CD4-positive, alpha-beta T cell treated with Interleukin-1 beta for 1 hour (primary cell): Measurements from ENCODE around the gene NHERF1.

Experiments used
- DNase-seq, 2 donors: peaks; one replicate each; pipeline ENCODE4 v3.0.0-alpha.2; 2020 to 2022

Gene NHERF1

DNA sequence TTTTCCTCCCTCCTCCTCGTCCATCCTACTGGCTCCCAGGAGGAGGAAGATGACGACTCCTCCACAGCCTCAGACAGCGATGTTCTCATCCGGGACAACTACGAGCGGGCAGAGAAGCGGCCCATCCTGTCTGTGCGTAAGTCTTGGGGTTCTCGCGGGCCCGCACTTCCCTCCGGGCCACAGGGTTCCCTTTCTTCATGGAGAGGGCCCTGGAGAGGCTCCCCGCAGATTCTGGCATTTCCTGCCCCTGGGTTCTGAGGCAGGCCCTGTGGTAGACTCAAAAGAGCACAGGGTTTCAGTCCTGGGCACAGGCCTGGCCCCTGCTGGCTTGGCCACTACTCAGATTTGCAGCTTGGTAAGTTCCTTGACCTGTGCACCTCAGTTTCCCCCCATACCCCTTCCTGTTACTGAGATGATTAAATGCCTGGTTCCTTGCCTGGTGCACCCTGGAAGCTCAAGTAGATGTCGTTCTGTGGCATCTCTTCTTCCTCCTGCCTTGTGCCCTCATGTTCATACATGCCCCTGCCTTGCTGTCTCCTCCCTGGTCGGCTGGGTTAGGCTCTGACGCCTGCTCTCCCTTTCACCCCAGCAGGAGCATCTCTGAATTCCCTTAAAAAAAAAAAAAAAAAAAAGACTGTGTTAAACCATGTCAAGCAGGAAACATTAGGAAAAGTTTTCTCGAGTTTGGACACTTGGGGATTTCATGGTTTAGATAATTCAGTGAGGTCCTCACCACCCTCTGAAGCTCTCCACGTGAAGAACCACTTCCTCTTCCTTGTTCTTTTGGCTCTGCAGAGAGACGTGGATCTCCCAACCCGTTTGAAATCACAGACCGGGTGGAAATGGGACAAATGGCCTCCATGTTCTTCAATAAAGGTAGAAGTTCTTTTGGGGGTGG is 42.0 kb downstream of the NHERF1 start:
- no peak for DNase-seq

DNA sequence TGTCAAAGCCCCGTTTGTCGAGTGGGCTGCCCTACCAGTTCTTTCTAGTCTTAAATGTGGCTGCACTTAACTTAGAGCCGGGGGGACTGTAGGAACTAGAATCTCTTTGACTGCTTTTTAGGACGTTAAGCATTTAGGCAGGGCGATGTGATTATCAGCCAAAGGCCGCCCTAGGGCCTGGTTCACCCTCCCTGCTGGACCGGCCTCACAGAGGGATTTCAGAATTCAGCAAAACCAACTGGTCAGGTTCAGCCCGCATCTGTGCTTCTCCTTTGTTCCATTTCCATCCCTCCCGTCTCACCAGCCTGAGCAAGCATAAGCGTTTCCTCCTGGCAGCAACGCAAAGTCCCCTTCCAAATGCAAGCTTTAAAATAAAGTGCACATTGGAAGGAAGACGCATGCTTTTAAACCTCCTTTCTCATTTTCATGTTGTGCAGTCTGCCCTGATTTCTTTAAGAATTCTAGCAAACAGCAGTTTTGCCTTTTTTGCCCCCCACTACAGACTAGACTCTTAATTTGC is 44.2 kb downstream of the NHERF1 start:
- DNase-seq, result no peak

DNA sequence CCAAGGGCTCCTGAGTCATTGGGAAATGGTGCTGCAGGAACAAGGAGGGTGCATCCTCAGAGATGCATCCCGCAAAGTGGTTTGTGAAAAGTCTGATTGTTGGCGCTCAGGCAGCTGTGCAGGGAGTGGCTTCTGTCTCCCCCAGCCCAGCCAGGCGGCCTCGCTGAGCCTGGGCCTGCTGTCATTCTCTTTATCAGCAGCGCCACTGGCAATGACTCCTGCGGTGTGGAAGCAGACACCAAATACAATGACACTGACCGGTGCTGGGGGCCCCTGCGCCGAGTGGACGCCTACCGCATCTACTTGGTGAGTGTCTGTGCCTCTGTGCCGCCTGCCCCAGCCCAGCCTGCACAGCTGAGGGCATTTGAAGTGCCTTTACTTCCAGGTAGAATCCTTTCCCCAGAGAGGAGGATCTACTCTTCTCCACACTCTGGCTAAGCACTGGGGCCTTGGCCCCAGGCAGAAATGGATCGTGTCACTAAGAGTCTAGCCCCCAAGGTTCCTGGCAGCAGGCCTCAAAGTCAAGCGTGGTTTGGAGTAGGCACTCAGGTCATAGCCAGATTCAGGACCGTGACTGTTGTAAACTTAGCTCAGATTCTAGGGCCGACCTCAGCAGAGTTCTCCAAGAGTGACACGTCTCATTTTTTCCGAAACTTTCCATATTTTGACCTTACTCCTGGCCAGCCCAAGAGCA is 47.0 kb downstream of the NHERF1 start:
- DNase-seq, result no peak

DNA sequence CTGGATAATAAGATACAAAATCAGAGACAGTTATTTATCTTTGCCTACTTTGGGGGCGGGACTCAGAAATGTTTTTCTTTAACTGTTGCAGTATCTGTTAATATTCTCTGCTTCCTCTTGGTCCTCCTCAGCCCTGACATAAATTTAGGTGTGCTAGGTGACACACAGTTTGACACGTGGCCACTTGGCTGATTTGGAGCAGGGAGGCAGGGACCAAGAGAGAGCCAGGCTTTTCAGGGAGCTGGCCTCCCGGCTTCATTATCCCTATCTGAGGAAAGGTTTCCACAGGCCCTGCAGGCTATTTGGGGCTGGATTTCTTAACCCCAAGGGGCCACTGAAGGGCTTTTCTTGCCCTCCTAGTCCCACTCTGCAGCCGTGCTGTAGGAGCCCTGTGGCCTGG is 47.8 kb downstream of the NHERF1 start:
- DNase-seq, result no peak

DNA sequence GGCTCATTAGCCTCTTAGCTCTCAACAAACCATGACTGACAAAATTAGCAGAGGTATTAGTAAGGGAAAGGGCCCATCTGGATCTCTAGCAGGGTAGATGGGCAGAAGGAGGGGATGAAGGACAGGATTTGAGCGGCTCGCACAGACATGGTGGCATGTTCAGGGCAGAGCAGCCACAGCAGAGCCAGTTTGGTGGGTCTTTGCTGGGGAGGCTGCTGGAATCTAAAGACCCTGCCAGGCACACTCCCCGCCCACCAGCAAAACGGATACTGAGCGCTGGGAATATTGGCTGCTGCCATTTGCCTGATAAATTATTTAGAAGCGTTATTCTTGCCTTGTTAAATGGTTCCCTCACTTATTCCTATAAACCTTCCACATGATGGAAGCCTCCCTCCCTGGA is 48.4 kb downstream of the NHERF1 start:
- DNase-seq, result no peak

DNA sequence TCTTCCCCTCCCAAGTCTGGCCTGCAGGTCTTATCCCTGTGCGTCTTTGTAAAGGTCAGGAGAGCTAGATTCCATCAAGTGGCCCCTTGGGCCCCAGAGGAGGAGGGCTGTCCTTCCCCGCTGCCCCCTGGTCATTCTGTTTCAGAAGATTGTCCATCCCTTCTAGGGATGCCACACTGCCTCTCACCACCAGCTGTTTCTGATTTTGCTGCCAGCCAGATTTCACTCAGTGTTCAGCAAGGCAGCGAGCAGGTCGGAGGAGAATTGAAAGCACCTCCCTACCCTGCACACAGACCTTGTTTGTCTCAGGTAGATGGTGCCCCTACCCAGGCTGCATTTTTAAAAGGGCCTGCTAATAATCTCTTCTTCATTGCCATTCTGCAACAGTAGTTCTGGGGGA is 49.4 kb downstream of the NHERF1 start:
- DNase-seq, result no peak

DNA sequence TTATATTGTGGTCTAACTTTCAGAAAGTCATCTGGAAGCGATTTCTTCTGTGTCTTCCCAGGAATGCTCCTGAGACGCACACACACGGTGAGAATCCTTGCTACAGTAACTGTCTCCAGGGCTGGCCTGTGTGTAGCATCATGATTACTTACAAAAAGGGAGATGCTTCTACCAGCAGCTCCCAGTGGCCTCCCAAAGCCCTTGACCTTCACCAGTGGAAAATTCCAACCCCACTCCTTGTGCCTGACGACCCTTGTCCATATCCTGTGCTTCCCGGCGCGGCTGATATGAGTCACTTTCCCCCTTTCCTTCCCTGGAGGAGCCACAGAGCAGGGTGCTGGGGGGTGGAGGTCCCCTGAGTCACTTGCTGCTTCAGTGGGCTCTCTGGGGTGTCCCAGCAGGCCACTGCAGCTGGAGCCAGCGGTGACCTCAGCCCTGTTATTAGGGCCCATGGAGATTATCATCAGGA is 49.8 kb downstream of the NHERF1 start:
- no peak for DNase-seq

DNA sequence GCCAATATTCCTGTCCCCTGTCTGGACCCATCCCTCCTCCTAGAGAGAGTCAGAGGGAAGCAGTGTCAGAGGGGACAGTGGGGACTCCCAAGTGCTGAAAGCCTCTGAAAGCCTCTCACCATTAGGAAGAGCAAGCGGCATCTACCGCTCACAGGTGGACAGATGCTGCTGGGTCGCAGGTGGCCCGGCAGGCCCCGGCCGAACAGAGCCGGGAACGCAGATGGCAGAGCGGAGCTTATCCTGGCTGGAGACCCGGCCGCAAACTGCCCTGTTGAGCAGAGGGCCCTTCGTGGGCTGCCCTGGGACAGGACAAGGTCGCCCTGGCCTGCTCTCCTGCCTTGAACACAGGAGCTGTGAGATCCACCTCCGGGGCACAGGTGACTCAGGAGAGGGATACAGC is 50.7 kb downstream of the NHERF1 start:
- DNase-seq, result no peak

DNA sequence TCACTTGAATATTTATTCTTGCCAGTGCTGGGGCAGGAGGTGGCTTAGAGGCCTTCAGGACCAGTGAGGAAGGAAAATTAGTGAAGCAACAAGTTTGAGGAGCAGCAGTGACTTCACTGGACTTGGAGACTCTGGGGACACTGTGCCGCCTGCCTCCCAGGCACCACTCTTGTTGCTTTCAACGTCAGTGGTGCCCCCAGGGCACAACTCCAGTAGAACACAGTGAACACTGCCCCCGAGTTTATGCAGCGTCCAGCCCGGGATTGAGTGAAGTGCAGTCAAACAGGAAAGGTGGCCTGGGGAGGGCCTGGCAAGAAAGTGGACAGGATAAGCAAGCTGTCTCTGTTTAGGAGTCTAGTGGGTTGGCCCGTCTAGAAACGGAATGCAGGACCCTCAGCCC is 52.1 kb downstream of the NHERF1 start:
- no peak for DNase-seq

DNA sequence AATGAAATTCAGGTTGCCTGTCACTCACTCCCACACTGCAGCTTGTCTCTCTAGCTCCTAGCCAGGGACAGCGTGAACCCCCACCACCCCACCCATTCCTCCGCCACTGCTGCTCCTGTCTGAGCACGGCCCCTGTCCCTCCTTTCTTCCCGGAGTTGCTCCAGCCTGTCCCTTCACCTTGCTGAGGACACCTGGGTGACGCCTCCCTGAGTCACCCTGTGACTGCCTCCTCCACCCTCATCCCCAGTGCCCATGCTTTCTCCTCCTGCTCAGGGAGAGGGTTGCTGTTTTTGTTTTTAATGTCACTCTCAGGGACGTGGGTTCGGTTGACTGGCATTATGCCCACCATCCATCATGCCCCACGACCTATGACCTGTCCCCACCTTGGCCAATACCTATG is 53.5 kb downstream of the NHERF1 start:
- DNase-seq, result no peak

DNA sequence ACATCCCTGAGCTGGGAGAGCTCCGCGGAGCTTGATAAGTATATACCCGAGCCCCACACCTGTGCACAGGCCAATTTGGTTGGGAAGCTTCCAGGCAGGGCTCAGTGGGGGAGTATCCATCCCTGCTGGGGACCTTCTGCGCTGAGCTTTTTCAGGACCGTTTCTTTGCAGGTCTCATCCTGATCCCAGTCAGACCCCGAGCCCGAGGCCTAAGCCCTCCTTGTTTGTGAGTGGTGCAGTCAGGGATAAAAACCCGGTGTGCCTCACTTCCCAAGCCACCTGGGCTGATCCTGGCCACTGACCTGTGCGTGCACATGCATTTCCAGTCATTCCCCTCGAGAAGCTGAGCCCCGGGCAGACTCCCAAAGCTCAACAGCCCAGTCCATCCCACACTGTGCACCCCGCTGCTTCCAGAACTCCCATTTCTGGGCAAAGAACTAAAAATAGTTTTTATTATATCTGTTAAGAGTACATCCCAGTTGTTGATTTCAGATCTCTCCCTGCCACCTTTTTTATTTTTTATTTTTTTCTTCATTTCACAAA is 55.0 kb downstream of the NHERF1 start:
- DNase-seq, result no peak

DNA sequence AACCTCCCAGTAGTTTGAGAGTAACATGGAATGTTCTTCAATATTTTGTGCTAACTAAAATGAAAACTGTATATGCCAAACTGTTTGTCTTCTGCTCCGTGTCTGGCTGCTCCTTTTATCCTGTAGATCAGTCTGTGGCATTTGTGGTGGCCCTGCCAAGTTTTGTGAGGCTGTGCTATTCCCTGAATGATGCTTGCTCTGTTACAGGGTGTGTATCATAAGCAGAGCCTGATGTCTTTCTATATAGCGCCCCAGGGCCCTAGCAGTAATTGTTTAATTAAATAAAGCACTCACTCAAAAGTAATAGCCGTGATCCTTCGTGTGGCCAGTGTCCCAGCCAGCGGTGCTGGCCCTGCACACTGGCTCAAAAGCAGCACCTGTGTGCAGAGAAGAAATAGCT is 55.5 kb downstream of the NHERF1 start:
- DNase-seq, result no peak

DNA sequence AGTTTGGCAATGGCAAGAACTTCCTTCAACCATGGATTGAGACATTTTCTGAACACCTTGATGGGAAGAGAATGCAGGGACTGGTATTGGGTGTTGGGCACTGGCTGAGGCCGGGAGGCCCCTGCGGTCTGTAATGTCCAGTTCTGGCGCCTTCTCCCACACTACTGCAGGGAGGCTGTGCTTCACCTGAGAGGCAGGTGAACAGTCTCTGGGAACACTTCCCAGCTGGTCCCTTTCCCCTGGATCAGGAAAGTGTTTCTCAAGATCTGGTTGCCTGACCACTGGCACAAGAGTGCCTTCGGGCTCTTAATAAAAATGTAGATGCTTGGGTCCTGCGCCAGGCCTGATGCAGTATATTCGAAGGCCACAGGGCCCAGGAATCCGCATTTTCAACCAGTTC is 56.3 kb downstream of the NHERF1 start:
- DNase-seq, result no peak

DNA sequence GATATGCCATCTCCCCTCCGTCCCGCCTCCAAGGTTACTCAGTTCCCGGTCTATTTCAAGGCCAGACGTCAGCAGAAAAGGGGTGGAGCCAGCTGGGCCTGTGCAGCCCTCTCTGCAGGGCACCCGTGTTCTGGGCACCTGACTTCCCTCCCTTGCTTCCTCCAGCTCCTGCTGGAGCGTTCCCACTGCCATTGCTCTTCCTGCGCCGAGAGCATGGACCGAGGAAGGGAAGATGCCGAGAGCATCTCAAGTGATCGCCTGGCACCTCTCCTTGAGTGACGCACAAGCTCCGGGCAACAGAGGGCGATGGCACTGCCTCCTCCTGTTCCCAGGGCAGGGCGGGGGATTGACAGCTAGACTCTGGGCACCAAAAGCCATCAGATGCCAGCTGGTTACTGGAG is 57.2 kb downstream of the NHERF1 start:
- no peak for DNase-seq

DNA sequence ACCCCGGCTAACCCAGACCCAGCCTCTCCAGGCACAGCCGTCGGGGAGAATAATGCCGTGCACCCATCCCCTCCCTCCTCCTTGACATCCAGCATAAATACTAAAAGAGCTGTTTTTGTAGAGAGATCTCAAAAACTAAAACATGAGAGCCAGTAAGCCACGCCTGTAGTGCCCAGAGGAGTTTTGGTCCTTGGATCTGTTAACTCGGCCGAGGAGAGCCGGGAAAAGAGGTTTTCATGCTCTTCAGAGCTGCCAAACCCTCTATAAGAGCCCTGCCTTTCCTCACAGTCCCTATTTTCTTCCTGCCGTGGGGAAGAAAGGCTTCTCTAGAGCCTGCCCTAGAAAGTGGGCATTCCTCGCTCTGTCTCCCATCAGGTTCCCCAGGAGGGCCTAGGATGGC is 57.9 kb downstream of the NHERF1 start:
- no peak for DNase-seq

DNA sequence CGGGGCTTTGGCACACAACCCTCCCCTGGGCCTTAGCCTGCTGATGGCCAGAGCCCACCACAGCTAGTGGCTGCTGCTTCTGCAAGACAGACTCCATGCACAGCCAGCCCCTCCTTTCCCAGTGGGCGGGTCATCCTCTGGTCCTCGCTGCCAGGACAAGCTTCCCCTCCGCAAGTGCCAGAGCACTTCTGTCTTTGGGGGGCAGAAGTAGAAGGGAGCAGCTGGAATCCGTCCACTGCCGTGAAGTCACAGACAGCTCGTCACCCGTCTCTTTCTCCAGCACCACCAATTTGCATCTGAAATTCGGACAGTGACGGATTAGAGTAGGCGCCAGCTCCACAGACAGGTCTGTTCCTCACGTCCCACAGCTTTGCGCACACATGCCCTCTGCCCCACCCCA is 59.0 kb downstream of the NHERF1 start:
- DNase-seq, result no peak

DNA sequence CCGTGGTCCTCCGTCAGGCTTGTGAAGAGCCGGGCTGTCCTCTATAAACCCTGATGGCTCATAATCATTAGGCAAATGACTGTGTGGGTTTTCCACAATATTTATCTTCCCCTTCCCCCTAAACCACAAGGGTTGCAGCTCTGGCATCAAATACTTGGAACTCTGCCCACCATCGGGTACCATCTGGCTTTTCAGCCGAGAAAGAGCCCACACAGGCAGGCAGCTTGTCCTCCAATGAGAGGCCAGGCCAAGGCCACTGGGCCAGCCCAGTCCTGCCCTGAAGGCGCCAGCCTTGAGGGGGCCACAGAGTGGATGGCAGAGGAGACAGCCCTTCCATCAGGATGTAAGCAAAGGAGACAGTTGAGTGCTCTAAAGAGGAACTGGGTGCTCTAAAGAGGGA is 59.5 kb downstream of the NHERF1 start:
- DNase-seq, result no peak

DNA sequence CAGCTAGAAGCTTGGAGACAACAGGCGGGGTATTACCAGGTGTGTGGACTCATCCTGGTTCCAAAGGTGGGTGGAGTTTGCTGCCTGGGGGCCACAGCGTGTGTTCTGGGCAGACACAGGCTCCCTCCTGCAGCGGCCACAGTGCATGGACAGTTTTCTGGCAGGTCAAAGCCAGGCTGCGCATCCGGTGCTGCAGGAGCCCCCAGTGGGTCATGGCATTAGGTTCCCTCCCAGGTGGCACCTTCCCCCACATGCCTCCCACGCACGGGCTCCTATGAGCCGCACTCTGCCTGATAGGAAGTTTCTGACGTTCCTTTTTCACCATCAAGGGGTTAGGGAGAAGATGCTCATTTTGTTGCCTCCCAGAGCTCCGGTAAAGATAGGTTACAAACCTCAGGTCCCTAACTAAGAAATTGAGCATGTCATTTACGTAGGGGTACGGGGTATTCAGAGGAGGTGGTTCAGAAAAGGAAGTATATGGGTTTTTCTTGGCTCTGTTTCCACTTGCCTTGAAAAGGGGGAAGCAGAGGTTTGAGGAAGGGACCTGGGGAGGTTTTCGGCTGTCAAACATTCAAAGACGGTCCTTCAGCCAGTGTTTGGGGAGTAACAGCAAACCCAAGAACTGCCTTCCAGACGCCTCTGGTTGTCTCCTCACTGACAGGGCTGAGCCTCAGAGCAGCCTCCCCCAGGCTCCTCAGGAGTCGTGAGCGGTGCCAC is 60.4 kb downstream of the NHERF1 start:
- DNase-seq, result no peak

DNA sequence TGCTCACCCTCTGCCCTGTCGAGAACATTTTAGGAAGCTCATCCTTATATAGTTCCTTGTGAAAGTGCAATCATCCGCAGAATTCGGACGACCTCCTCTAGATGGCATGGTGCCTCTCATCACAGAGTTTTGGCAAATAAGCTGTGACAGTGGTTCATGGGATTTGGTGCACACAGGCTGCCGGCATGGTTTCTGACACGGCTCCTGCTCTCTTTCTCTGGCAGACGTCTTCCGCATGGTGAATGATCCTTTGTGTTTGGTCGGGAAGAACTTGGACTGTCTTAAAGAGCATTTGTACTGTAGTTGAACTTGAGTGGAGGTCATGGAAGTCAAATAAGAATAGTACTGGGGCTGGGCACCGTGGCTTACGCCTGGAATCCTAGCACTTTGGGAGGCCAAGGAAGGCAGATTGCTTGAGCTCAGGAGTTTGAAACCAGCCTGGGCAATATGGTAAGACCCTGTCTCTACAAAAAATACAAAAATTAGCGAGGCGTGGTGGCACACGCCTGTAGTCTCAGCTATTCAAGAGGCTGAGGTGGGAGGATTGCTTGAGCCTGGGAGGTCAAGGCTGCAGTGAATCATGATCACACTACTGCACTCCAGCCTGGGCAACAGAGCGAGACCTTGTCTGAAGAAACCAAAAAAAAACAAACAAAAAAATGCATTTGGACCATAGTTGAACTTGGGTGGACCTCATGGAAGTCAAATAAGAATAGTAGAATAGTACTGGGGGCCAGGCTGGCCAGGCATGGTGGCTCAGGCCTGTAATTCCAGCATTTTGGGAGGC is 62.5 kb downstream of the NHERF1 start:
- no peak for DNase-seq

DNA sequence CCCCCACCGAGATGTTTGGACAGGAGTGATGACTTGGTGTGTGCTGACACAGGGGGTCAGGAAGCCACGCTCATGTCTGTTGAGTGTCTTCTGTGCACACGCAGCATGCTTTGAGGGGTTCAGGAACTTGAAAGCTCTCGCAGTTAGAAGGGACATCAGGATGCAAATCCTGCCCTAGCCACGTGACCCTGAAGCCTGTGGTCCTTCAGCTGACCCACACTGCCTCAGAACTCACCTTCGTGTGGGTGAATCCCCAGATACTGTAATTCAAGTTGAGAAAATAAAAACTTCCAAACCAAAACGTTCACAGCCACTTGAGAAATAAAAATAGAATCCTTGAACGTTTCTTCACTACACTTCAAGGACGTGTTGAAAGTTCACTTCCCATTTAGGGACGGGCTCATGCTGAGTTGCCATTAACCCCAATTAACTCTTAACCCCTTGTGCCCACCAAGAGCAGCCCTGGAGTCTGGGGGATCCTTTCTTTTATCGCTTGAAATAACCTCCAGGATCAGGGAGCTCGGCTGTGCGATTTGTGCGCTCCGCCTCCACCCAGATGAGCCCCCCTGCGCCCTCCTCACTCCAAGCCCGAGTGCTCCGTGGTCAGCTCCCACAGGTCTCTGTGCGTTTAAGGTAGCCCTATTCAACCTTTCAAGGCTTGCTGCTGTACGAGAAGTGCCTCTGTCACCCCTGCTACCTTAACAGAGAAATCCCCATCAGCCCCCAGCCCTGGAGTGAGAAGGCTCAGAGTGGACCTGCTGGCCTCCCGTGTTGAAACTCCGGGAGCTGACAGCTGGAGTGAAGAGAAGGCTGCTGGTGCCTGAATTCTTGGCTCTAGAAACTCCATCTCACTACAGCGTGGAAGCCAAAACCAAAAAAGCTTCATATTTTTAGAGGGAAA is 63.9 kb downstream of the NHERF1 start:
- DNase-seq, result no peak

DNA sequence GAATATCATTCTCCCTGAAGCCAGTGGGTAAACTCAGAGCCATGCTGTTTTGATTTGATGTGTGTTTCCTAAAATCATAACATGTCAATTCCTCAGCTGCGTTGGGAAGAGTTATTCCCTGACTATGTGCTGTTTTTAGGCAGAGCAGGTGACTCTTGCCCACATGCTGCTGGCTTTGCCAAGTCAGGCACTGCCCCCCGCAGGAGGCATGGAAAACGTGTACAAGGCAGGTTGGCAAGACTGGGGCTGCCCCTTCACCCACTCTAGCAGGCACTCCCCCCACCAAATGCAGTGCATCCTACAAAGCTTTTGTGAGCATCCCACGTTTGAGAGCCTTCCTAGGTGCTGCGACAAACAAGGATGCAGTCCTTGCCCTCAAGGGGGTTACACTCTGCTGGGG is 66.0 kb downstream of the NHERF1 start:
- no peak for DNase-seq
